BE2C (cell line): Measurements from ENCODE around the gene MAGI1.

Experiments
- DNase-seq: peaks from one replicate; pipeline ENCODE4 v3.0.0-alpha.2; 2020
- H3K27me3 ChIP-seq: fragments of 250-450 bp; sonication (Bioruptor Pico); 2 replicates; pipeline ENCODE4 v1.5.1; 2020; ENCODE audit warnings: mild to moderate bottlenecking
- H3K36me3 ChIP-seq: fragments of 250-450 bp; sonication (Bioruptor Pico); 2 replicates; pipeline ENCODE4 v1.5.1; 2020; ENCODE audit warnings: mild to moderate bottlenecking
- H3K4me1 ChIP-seq: fragments of 250-450 bp; sonication (Bioruptor Pico); 2 replicates; pipeline ENCODE4 v1.5.1; 2020
- H3K4me3 ChIP-seq: 2 replicates; pipeline ENCODE4 v1.5.1; 2011; ENCODE audit warnings: low read depth, low read length
- H3K9me3 ChIP-seq: fragments of 250-450 bp; sonication (Bioruptor Pico); 2 replicates; pipeline ENCODE4 v1.5.1; 2020
- CTCF ChIP-seq: IDR thresholded peaks from 2 replicates; pipeline ENCODE4 v1.5.1; 2012; ENCODE audit warnings: mild to moderate bottlenecking, low read depth, low read length

The MAGI1 gene

DNA sequence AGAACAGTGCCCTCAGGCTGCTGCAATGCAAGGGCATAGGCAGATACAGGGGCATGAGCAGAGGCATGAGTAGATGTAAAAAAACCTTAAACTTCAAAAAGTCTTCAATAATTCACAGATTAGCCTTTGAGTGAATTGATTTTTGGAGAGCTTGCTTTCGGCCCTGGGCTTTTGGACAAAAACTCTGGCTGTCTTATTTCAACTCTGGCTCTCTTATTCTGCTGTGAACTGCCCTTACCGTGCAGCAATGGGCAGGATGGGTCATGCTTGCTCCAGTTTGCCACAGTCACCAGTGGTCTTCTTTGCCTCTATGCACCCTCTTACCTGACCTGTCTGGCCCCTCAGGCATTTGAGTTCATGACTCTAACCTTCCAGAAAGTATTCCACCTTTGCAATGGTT is 555.7 kb downstream of the MAGI1 start:
- Histone ChIP-seq H3K4me3 (no peak overlapping the region), H3K27me3 (no peaks in the 10 kb centered on the region), H3K36me3 (no peaks in the 10 kb centered on the region), H3K9me3 (no peaks in the 10 kb centered on the region), H3K4me1 (peaks cover 7% of the 10 kb centered on the region; the same call in 1 of the 2 replicates)
- no peak for TF ChIP-seq CTCF
- DNase-seq: no peak

- no peak for TF ChIP-seq CTCF
- H3K36me3 ChIP-seq: no peaks in the 10 kb centered on the region
- peaks cover 7% of the 10 kb centered on the region; the same call in 1 of the 2 replicates for H3K4me1 ChIP-seq
- H3K27me3 ChIP-seq: no peaks in the 10 kb centered on the region
- DNase-seq: no peak
- H3K9me3 ChIP-seq: no peaks in the 10 kb centered on the region
- H3K4me3 ChIP-seq: no peak overlapping the region
Measured at GRCh38 chr3:65481085-65481484, 557.6 kb downstream of the MAGI1 start.

GRCh38 chr3:65479990-65480389 is 558.7 kb downstream of the MAGI1 start:
- no peak for TF ChIP-seq CTCF
- no peak for DNase-seq
- H3K36me3 ChIP-seq: no peaks in the 10 kb centered on the region
- no peaks in the 10 kb centered on the region for H3K27me3 ChIP-seq
- no peak overlapping the region for H3K4me3 ChIP-seq
- no peaks in the 10 kb centered on the region for H3K9me3 ChIP-seq
- peaks cover 7% of the 10 kb centered on the region; the same call in 1 of the 2 replicates for H3K4me1 ChIP-seq

GRCh38 chr3:65478551-65479500 is 559.9 kb downstream of the MAGI1 start:
- no peaks in the 10 kb centered on the region for H3K27me3 ChIP-seq
- no peak overlapping the region for H3K4me3 ChIP-seq
- H3K4me1 ChIP-seq: peaks cover 7% of the 10 kb centered on the region; the same call in 1 of the 2 replicates
- no peak for DNase-seq
- TF ChIP-seq CTCF: no peak
- no peaks in the 10 kb centered on the region for H3K36me3 ChIP-seq
- H3K9me3 ChIP-seq: no peaks in the 10 kb centered on the region

DNA sequence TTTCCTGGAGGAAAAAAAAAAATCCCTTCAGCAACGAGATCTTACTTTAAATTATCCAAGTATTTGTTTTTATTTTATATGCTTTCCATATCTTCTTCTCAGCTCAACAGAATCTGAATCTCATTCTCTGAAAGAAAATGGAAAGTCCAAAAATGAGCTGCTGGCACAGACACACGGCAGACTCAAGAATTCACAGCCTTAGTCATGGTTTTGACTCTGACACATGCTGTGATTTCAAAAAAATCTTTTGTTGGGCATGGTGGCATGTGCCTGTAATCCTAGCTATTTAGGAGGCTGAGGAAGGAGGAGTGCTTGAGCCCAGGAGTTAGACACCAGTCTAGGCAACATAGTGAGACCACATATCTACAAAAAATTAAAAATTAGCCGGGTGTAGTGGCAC is 565.0 kb downstream of the MAGI1 start:
- H3K36me3 ChIP-seq: no peaks in the 10 kb centered on the region
- no peak for DNase-seq
- no peaks in the 10 kb centered on the region for H3K9me3 ChIP-seq
- no peak for TF ChIP-seq CTCF
- H3K4me1 ChIP-seq: no peaks in the 10 kb centered on the region
- no peaks in the 10 kb centered on the region for H3K27me3 ChIP-seq
- H3K4me3 ChIP-seq: no peak overlapping the region

GRCh38 chr3:65472501-65472900 is 566.2 kb downstream of the MAGI1 start:
- DNase-seq: no peak
- no peak for TF ChIP-seq CTCF
- H3K4me1 ChIP-seq: no peaks in the 10 kb centered on the region
- H3K9me3 ChIP-seq: no peaks in the 10 kb centered on the region
- H3K4me3 ChIP-seq: no peak overlapping the region
- no peaks in the 10 kb centered on the region for H3K27me3 ChIP-seq
- H3K36me3 ChIP-seq: no peaks in the 10 kb centered on the region
